Motor neuron (in vitro differentiated cells): ENCODE results near the gene CDYL. TPM values are rescaled to one million over a fixed set of nuclear protein-coding genes. Genes with fewer than 3 reads are reported as not detected.

ENCODE experiments used
- ATAC-seq, 8 experiments: fragments of 200-7000 bp; cut with Tn5 transposase; replicated peaks in 6 of 8; 2 replicates each; pipeline ENCODE4 v1.8.0; 2021; ENCODE audit warnings: mild to moderate bottlenecking in 8 of 8, moderate library complexity in 8 of 8
- H3K27ac ChIP-seq, 2 donors: fragments of 250-450 bp; sonication (Bioruptor Pico); 2 replicates each; pipeline ENCODE4 v1.9.0; 2021; ENCODE audit warnings: antibody characterized with exemption in 2 of 2, mild to moderate bottlenecking in 2 of 2, moderate library complexity in 1 of 2
- H3K4me1 ChIP-seq, 2 donors: fragments of 250-450 bp; sonication (Bioruptor Pico); replicated peaks in 1 of 2; 2 replicates each; pipeline ENCODE4 v1.6.1; 2021; ENCODE audit warnings: antibody characterized with exemption in 2 of 2, mild to moderate bottlenecking in 2 of 2, moderate library complexity in 1 of 2
- H3K4me3 ChIP-seq, 5 donors: fragments of 250-450 bp; sonication (Bioruptor Pico); 2 replicates each; pipeline ENCODE4 v1.9.0; 2021; ENCODE audit warnings: antibody characterized with exemption in 5 of 5, mild to moderate bottlenecking in 5 of 5, moderate library complexity in 4 of 5
- WGBS, 10 experiments: fragments of 450-650 bp; shearing (Covaris generic); methylation state at CpG; one replicate each; pipeline ENCODE4 v1.0.0; 2022; 5-methylcytosine and 5-hydroxymethylcytosine counted together
- in situ Hi-C, 9 experiments: fragments of 400-800 bp; cut with MboI; loops; one replicate each; pipeline ENCODE4 v1.15.0; 2021; ENCODE audit warnings: low sequenced_read_pairs in 9 of 9, low pct_unique_long_range_greater_than_20kb in 2 of 9; ENCODE audit not compliant: unreplicated experiment in 9 of 9
- total RNA-seq, 8 experiments: library from RNA; unstranded; fragments of 300-600 nt; gene quantifications; 2 replicates each; pipeline versions ENCODE4 v1.2.3 to v1.2.4, GENCODE V29; 2022

CDYL gene
- total RNA-seq, 8 experiments from 2014 or later = 30.4 to 103 (median 62.0) TPM

GRCh38 chr6:4965562-4966389, 189.6 kb downstream of the CDYL start:
- WGBS, 10 experiments = 59 to 100% (median 87%) methylated on average over 1 to 7 of the region's 8 CpGs
- Histone ChIP-seq H3K4me3 (no peak overlapping the region), H3K27ac (no peak overlapping the region), H3K4me1 (peaks cover 0 to 8% of the 10 kb centered on the region in 2 donors)
- ATAC-seq = peak in 1 of 8 experiments; percentile 44
- in situ Hi-C loops = no loop called here

GRCh38 chr6:4967301-4968030, 191.3 kb downstream of the CDYL start:
- no peak for ATAC-seq
- in situ Hi-C loops = no loop called here
- H3K27ac ChIP-seq = no peak overlapping the region
- 14 to 83% (median 79%) methylated on average over 1 to 3 of the region's 5 CpGs; no CpG with 5 or more reads in 4 of the 10 experiments for WGBS, 10 experiments
- peaks cover 0 to 8% of the 10 kb centered on the region in 2 donors for H3K4me1 ChIP-seq
- H3K4me3 ChIP-seq = no peak overlapping the region

GRCh38 chr6:4969609-4970285, 193.5 kb downstream of the CDYL start:
- H3K4me1 ChIP-seq = peaks cover 6 to 18% of the 10 kb centered on the region in 2 donors
- in situ Hi-C loops = no loop called here
- 58 to 100% (median 82%) methylated on average over 1 to 7 of the region's 8 CpGs; no CpG with 5 or more reads in 3 of the 10 experiments for WGBS, 10 experiments
- no peak overlapping the region for H3K4me3 ChIP-seq
- ATAC-seq = no peak
- no peak overlapping the region for H3K27ac ChIP-seq

DNA sequence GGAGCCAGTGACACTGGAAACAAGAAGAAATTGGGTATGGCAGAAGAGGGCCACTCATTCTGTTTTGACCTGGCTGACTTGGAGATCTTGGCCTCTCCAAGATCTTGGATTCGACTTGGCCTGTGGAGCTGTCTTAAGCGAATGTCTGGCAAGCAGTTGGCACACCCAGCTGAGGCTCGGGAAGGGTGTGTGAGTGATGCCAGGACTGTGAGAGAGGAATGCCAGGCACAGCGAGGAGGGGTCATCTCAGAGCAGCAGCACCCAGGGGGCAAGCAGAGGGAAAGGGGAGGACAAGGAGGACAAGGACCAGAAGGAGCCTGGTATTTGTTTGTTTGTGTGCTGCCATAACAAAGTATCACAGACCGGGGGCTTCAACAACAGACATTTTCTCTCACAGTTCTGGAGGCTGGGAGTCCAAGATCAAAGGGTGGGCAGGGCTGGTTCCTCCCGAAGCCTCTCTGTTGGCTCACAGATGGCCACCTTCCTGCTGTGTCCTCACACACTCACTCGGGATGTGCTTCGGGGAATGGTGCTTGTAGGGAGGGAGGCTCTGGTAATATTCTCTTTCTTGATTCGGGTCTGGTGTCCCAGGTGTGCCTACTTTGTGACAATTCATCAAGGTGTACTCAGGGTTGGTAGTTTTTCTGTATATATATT, 194.7 kb downstream of the CDYL start:
- H3K4me3 ChIP-seq = no peak overlapping the region
- H3K27ac ChIP-seq = no peak overlapping the region
- WGBS, 10 experiments = 24 to 100% (median 83%) methylated on average over 1 to 5 of the region's 9 CpGs; no CpG with 5 or more reads in 3 of the 10 experiments
- peaks cover 6 to 12% of the 10 kb centered on the region in 2 donors for H3K4me1 ChIP-seq
- ATAC-seq = no peak
- in situ Hi-C loops = no loop called here

DNA sequence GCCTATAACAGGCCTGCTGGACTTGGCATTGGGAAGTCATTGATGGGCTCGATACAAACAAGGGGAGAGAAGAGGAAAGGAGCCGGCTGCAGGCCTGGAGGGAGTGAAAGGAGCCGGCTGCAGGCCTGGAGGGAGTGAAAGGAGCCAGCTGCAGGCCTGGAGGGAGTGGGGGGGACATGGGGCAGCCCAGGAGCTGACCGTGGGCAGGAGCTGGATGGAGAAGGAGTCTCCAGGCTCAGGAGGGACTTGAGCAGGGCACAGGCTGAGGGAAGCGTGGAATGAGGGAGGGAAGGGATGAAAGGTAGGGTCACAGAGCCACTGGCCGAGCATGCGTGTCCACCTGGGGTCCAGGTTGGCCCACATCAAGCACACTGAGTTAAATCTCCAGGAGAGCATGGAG, 195.6 kb downstream of the CDYL start:
- in situ Hi-C loops = no loop called here
- no peak for ATAC-seq
- no peak overlapping the region for H3K27ac ChIP-seq
- peaks cover 6 to 12% of the 10 kb centered on the region in 2 donors for H3K4me1 ChIP-seq
- WGBS, 10 experiments = 43 to 100% (median 69%) methylated on average over 1 to 4 of the region's 7 CpGs; no CpG with 5 or more reads in 2 of the 10 experiments
- H3K4me3 ChIP-seq = no peak overlapping the region

GRCh38 chr6:4972438-4972837, 196.2 kb downstream of the CDYL start:
- H3K27ac ChIP-seq = no peak overlapping the region
- in situ Hi-C loops = no loop called here
- ATAC-seq = no peak
- H3K4me1 ChIP-seq = peaks cover 6 to 12% of the 10 kb centered on the region in 2 donors
- 42 to 93% (median 76%) methylated on average over 2 to 10 of the region's 10 CpGs; no CpG with 5 or more reads in 2 of the 10 experiments for WGBS, 10 experiments
- no peak overlapping the region for H3K4me3 ChIP-seq

DNA sequence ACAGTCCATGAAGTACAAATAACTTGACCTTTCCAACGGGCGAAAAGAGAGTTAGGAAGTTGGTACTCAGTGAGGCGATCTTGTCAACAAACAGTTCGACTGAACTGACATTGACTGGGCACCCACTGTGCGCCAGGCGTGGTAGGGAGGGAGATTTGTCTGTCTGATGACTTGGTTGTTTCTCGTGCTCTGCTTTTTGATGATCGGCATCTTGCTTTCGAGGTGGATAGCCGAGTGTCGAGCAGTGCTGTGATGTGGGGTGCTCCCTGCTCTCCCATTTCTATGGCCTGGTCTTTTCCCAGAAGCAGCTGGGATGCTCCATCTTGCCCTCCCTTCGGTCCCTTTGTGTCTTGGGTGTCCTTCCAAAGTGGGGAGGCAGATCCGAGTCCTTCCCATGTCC, 197.2 kb downstream of the CDYL start:
- WGBS, 10 experiments = 81 to 100% (median 95%) methylated on average over 2 to 13 of the region's 13 CpGs; no CpG with 5 or more reads in 1 of the 10 experiments
- ATAC-seq = no peak
- no peak overlapping the region for H3K27ac ChIP-seq
- H3K4me1 ChIP-seq = peaks cover 6 to 12% of the 10 kb centered on the region in 2 donors
- in situ Hi-C loops = no loop called here
- no peak overlapping the region for H3K4me3 ChIP-seq

DNA sequence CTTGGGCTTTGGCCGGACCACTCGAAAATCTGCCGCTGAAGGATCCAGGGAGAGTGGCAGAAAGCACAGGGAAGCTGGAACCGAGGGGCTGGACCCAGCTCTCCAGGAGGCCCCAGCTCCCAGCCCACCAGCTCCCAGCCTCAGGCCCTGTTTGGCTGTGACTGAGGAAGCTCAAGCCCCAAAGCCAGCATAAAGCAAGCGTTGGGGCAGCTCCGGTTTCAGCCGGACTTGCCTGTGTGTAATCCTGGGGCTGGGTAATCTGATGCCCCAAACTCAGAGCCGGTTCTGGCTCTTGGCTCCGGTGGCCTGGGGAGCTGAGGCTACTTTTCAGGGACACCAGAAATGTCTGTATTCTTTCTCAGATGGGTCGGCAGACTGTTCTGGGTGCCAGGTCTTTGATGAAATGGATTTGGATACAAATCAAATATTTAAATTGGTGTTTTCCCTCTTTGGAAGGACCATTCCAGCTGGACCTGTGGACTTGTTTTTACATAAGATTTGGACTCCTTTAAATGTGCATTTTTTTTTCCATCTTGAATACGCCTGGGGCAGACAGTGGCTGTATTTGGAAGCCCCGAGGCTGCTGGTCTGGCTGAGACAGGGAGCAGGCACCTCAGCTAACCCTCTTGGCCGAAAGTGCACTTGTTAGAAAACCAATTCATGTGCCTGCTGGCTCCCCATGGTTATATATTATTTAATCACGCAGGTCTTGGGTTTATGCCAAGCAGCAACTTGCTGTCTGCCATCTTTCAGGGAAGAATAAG, 198.0 kb downstream of the CDYL start:
- ATAC-seq = peak; percentile 38 to 93 (median 81)
- in situ Hi-C loops = no loop called here
- no peak overlapping the region for H3K4me3 ChIP-seq
- peaks cover 6 to 12% of the 10 kb centered on the region in 2 donors for H3K4me1 ChIP-seq
- H3K27ac ChIP-seq = no peak overlapping the region
- 0 to 69% (median 38%) methylated on average over 2 to 13 of the region's 14 CpGs for WGBS, 10 experiments

DNA sequence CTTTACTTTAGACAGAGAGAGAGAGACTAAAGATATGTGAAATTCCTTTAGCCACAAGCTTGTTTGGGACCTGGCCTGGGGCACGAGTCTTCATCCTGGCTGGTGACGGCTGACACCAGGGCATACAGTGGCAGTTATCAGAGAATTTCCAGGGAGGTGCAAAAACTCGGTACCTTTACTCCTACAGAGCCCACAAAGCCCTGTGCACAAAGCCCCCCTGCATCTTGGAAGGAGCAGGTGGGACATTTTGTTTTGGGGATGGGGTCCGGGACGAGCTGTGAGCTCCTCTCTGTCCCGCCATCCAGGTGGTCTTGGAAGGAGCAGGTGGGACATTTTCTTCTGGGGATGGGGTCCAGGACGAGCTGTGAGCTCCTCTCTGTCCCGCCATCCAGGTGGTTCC, 198.8 kb downstream of the CDYL start:
- no peak for ATAC-seq
- Histone ChIP-seq H3K4me3 (no peak overlapping the region), H3K27ac (no peak overlapping the region), H3K4me1 (peaks cover 6 to 12% of the 10 kb centered on the region in 2 donors)
- 83 to 95% (median 88%) methylated on average over 2 to 3 of the region's 8 CpGs; no CpG with 5 or more reads in 6 of the 10 experiments for WGBS, 10 experiments
- in situ Hi-C loops = no loop called here

- ATAC-seq = no peak
- H3K27ac ChIP-seq = no peak overlapping the region
- H3K4me3 ChIP-seq = no peak overlapping the region
- WGBS, 10 experiments = 33 to 100% (median 66%) methylated on average over 1 to 3 of the region's 3 CpGs; no CpG with 5 or more reads in 1 of the 10 experiments
- peaks cover 6 to 12% of the 10 kb centered on the region in 2 donors for H3K4me1 ChIP-seq
- in situ Hi-C loops = no loop called here
Measured at GRCh38 chr6:4975506-4975905, 199.3 kb downstream of the CDYL start.

- in situ Hi-C loops = no loop called here
- no peak for ATAC-seq
- Histone ChIP-seq H3K27ac (no peak overlapping the region), H3K4me3 (no peak overlapping the region), H3K4me1 (peaks cover 6 to 12% of the 10 kb centered on the region in 2 donors)
- whole genome bisulfite sequencing, 10 experiments = 55 to 100% (median 73%) methylated on average over 1 to 5 of the region's 5 CpGs
Measured at GRCh38 chr6:4977468-4977867, 201.3 kb downstream of the CDYL start.

GRCh38 chr6:4979426-4979825, 203.2 kb downstream of the CDYL start:
- in situ Hi-C loops = no loop called here
- no peak overlapping the region for H3K27ac ChIP-seq
- H3K4me1 ChIP-seq = peaks cover 0 to 3% of the 10 kb centered on the region in 2 donors
- no peak for ATAC-seq
- H3K4me3 ChIP-seq = no peak overlapping the region
- 50 to 100% (median 67%) methylated on average over 1 to 3 of the region's 3 CpGs; no CpG with 5 or more reads in 3 of the 10 experiments for WGBS, 10 experiments
